Measurements from ENCODE around the gene COL4A2.

COL4A2 gene

DNA sequence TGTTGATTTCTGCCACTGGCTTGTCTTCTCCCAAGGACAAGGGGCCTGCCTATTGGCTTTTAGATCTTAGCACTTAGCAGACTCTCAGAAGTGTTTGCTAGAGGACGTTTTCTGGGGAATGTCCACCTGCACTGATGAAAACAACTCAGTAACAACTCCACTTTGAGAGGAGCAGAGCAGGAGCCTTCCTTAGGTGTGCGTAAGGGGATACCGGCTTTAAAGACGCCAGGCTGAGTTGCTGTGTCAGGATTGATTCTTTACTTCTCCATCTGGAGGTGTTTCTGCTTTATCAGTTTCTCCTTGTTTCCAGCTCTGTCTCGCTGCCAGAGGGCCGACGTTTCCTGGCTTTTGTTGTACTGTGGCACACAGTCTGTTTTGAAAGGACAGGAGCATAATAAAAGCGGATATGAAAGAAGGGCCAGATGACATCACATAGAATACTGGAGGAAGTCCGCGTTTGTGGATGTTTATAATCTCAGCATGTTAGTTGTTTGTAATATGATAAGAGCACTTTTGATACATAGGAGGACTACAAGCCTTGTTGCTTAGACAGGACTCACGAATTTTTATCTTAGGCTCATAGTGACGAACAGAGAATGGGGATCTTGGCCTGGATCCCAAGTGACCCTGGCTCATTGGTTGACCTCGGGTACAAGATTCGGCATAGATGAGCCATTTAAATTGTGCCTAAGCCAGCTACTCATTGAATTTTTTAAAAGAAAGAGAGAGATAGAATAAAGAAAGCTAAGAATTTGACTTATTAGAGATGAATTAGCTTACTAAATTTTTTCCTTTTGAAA is 34.6 kb downstream of the COL4A2 start:
- DNase-seq, result no peak

- no peak for DNase-seq
These were observed 35.4 kb downstream of the COL4A2 start for GRCh38 chr13:110342474-110342873.

DNA sequence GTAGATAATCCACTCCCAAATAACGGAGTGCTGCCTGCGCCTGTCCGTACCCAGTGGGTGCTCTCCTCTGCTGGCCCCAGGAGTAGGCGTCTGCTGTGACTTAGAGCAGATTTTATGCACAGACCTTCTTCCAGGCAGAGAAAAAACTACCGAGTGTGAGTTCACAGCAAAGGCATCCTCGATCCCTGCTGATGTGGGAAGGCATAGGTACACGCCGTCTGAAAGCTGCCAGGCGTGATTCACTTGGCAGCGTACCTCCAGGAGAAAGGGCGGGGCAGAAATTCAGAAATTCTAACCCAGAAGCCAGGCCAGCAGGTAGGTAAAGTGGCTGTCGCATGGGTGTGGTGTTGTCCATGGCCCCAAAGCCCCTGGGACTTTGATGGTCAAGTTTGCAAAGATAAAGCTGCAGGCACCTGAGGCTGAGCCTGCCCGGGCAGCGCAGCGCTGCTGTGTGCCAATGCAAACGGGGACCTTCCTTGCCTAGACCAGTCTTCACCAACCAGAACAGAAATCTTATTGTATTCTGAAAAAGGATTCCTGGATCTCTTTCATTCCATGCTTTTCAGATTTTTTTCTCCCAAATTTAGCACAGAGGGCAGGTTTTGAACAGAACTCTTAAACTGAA is 36.3 kb downstream of the COL4A2 start:
- no peak for DNase-seq

DNA sequence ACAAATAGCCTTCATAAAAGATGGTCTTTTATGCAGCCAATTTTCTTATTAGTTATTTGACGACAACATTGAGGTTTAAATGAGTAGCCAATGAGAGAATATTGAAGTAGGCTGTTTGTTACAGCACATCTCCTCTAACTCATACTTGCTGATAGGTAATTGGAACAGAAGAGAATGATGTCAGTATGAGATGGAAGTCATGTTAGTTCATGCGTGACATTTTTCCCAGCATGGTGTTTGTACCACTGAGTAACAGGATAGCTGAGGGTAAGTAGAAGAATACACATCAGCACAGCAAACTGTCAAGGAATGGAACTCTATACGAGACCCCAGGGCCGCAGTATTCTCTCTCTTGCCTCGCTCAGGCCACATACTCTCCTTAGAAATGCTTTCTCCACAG is 37.2 kb downstream of the COL4A2 start:
- no peak for DNase-seq

DNA sequence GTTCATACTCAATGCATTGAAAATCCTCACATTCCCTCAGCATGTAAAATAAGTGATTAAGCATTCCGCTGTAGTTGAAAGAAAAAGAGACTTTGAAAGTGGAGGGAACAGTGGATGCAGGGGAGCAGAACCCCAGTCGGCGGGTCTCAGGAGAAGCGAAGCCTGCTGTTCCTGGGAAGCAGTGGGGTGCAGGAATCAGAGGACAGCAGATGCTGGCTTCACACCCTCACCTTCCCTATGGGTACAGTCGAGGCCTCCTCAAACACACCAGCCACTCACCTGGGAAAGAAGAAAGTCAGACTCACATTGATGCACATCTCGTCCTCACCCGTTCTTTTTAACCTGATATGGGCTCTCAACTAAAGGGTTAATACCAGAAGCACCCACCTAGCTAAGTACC is 38.2 kb downstream of the COL4A2 start:
- DNase-seq, result no peak

DNA sequence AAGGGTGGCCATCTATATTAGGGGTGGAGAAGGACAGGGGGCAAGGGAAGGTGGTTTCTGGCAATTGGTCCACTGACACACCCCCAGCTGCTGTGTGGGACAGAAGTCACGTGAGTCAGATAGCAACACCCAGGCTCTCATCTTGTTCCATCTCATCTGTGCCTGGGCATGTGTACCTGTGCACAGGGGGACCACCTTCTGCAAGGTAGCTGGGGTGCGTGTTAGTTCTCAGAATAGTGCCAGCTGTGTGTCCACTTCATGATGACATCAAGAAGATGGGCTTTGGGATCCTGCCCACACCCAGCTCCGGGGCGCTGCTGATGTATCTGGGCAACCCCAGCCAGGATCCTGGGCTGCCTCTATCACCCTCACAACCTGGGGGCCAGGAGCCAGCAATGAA is 38.6 kb downstream of the COL4A2 start:
- no peak for DNase-seq

- DNase-seq, result no peak
These were observed 39.6 kb downstream of the COL4A2 start for GRCh38 chr13:110346661-110347067.

- DNase-seq, result no peak
These were observed 40.0 kb downstream of the COL4A2 start for GRCh38 chr13:110347088-110347487.

DNA sequence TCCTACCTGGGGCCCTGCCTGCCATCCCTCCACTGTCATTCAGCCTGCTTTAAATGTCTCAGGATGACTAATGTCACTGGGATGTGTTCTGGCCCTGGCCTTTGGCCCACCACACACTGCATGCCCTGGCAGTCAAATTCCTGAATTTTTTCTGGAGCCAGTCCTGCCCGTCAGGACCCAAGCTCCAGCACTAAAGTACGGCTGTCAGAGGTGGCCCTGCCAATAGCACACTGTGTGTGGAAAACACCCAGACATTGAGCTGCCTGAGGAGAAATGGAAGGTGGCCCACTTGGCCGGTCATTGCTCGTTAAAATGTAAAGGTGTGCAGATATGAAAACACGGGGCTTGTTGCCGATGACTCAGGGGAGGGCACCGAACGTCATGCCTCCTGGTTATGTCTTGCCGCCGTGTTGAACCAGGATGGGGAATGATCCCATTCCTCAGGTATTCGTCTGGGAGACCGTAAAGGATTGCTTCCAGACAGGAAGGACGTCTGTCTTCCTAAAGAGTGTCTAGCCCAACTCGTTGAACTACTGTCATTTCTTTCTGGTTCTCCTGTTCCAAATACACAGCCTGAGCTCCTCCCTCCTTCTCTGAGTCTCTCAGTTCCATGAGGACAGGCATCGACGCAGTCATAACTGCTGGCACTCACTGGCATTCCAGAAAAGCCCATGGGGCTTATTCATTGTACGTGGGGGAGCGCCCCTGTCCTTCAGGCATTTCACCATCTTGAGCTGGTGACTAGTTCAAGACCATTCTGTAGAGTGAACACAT is 40.6 kb downstream of the COL4A2 start:
- no peak for DNase-seq

DNA sequence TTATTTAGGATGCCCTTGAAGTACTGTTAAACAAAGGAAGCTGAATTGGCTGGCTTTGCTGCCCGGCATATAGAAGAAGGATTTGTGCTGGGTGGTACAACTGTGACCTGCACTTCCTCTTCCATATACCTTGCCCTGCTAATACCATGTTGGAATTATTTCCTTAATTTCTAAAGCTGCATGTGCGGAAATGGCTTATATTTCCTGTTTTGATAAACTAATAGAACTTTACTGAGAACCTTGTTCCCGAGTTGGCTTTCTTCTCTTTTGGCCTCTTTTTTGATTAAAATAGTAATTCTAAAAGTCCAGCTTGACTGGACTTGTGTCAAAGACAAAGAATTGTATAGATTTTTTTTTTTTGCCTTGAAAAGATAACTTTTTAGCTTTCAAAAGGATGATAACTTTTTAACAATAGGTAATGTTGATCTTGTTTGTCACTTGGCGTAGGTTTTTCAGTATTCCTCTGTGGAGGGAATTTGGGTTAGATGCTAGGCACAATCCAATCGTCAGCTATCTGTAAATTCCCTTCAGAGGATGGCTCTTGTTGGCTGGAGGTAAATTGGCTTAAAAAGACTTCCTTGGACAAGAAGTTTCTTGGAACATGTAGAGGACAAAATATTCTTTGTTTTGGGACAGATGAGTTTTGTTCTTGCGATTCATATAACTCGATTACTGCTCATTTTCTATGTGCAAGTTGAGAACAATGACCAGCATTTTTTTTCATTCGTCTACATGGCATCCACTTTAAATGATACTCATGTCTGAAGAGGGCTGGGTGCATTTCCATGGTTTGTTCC is 41.4 kb downstream of the COL4A2 start:
- DNase-seq, result no peak

DNA sequence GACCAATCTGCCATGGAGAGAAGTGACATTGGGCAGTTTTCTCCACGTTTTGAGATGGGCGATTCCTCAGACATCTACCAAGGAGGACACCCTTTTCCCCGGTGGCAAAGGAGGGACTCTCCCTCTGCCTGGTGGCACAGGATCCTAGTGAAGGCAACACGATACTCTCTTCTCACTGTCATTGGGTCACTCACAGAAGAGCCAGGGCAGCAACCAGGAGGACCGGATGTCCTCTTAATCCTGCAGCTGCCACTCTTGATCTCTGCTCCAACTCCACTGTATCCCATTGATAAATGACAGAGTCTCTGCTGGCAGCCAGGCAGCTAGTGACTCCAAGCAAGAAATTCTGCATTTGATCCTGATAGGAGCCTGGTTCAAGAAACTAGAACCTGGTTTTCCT is 42.2 kb downstream of the COL4A2 start:
- no peak for DNase-seq

GRCh38 chr13:110350049-110350448 is 43.0 kb downstream of the COL4A2 start:
- no peak for DNase-seq

GRCh38 chr13:110350509-110350908 is 43.4 kb downstream of the COL4A2 start:
- no peak for DNase-seq

DNA sequence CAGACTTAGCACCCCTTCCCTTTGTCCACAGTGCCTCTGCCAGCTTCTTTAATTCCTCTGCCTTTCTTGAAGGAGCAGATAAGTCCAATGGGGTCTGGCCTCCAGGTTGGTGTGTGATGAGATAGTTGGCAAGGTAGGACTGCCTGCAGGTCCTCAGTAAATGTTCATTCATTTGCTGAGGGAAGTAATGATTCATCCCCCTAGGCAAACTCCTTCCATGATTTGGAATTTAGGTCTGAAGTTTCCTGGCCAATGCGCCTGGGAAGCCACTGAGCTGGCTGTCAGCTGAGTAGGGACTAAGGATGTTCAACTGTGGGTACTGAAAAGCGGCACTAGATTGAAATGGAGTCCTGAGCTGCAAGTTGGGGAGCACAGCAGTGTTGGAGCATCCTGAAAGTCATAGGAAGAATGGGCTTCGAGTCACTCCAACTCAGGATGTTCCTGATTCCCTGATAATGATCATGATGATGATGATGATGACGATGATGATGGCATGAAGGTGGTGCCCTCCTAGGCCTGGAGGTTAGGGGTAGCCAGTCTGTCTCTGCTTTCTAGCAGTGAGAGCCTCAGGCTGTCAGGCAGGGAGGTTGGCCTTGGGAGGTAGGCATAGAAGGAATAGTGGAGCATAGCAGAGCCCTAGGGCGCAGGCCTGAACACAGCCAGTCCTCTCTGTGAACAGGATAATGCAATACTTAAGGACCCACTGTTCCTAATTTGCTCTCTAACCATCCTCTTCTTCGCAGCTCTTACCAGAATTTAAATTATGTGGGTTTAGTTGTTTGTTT is 44.7 kb downstream of the COL4A2 start:
- DNase-seq, result no peak

- DNase-seq, result no peak
These were observed 45.7 kb downstream of the COL4A2 start for GRCh38 chr13:110352735-110353134.

DNA sequence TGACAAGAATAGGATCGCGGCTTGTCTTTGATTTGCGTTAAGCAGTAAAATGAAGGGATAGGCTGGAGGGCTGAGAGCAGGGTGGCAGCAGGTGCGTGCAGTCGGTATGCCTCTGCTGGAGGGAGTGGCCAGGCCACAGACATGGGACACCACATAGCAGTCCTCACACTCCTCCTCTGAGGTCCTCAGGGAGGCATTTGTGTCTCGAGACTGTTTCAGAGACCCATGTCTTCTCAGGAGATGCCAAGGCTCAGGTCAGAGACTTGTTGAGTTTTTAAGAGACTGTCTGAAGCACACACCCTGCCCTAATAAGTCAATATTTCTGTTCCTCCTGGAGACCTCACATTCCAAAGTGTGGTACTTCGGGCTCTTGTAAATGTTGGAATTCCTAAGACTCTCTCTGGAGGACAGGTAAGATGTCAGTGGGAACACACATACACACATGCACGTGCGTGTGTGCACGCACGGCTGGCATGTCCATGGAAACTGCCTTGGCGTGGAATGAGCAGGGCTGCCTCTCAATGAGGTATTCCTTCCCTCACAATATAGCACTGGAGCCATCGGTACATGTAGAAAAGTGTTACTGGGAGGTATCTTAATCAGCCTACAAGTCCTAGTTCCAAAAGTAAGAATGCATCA is 46.4 kb downstream of the COL4A2 start:
- DNase-seq, result no peak

- no peak for DNase-seq
These were observed 47.1 kb downstream of the COL4A2 start for GRCh38 chr13:110354123-110354627.

GRCh38 chr13:110354715-110355473 is 47.8 kb downstream of the COL4A2 start:
- DNase-seq, result no peak

- DNase-seq, result no peak
These were observed 49.3 kb downstream of the COL4A2 start for GRCh38 chr13:110356362-110356761.

- no peak for DNase-seq
These were observed 51.3 kb downstream of the COL4A2 start for GRCh38 chr13:110358381-110358780.

- DNase-seq, result no peak
These were observed 52.8 kb downstream of the COL4A2 start for GRCh38 chr13:110359840-110360301.
